H9 (cell line): ENCODE results near the gene FUCA1. TPM values are rescaled to one million over a fixed set of nuclear protein-coding genes. Genes with fewer than 3 reads are reported as not detected.

ENCODE experiments used
- DNase-seq: peaks from one replicate; pipeline ENCODE4 v3.0.0-alpha.2; 2017
- H2AFZ ChIP-seq: one replicate; pipeline ENCODE4 v1.6.1; 2013; ENCODE audit warnings: mild to moderate bottlenecking, low read length, control low read depth, moderate library complexity
- H2AK5ac ChIP-seq: 2 replicates; pipeline ENCODE4 v1.6.1; 2013; ENCODE audit warnings: low read length, control low read depth, mixed read lengths; ENCODE audit not compliant: insufficient read length
- H2BK120ac ChIP-seq: one replicate; pipeline ENCODE4 v1.6.1; 2013; ENCODE audit warnings: low read depth, mild to moderate bottlenecking, low read length, control low read depth, inconsistent platforms; ENCODE audit not compliant: poor library complexity, severe bottlenecking
- H2BK12ac ChIP-seq: 2 replicates; pipeline ENCODE4 v1.6.1; 2013; ENCODE audit warnings: low read length, control low read depth, mixed read lengths, low read depth; ENCODE audit not compliant: insufficient read length
- H2BK15ac ChIP-seq: 2 replicates; pipeline ENCODE4 v1.6.1; 2013; ENCODE audit warnings: low read depth, low read length, control low read depth
- H2BK20ac ChIP-seq: one replicate; pipeline ENCODE4 v1.6.1; 2013; ENCODE audit warnings: low read depth, mild to moderate bottlenecking, low read length, control low read depth, inconsistent platforms; ENCODE audit not compliant: poor library complexity, severe bottlenecking
- H2BK5ac ChIP-seq: 2 replicates; pipeline ENCODE4 v1.6.1; 2013; ENCODE audit warnings: low read length, control low read depth, mixed read lengths; ENCODE audit not compliant: insufficient read length
- H3K14ac ChIP-seq: 2 replicates; pipeline ENCODE4 v1.6.1; 2013; ENCODE audit warnings: low read length, control low read depth; ENCODE audit not compliant: insufficient read depth
- H3K18ac ChIP-seq: 2 replicates; pipeline ENCODE4 v1.6.1; 2013; ENCODE audit warnings: low read depth, mild to moderate bottlenecking, mixed read lengths, low read length, control low read depth; ENCODE audit not compliant: insufficient read length
- H3K23ac ChIP-seq: 2 replicates; pipeline ENCODE4 v1.6.1; 2013; ENCODE audit warnings: low read length, control low read depth, mixed read lengths, low read depth; ENCODE audit not compliant: insufficient read length
- H3K23me2 ChIP-seq: 2 replicates; pipeline ENCODE4 v1.6.1; 2013; ENCODE audit warnings: low read depth, mild to moderate bottlenecking, mixed read lengths, low read length, control low read depth; ENCODE audit not compliant: insufficient read length, poor library complexity, severe bottlenecking
- H3K27ac ChIP-seq: 2 replicates; pipeline ENCODE4 v1.5.1; 2013; ENCODE audit warnings: low read length, control low read depth, mixed read lengths, low read depth; ENCODE audit not compliant: insufficient read length
- H3K27me3 ChIP-seq: 2 replicates; pipeline ENCODE4 v1.6.1; 2013; ENCODE audit warnings: low read length, control low read depth, inconsistent platforms; ENCODE audit not compliant: insufficient read depth
- H3K4ac ChIP-seq: 2 replicates; pipeline ENCODE4 v1.6.1; 2013; ENCODE audit warnings: low read depth, mild to moderate bottlenecking, control low read depth, inconsistent platforms, low read length, moderate library complexity
- H3K4me1 ChIP-seq: 2 replicates; pipeline ENCODE4 v1.6.1; 2013; ENCODE audit warnings: low read length, control low read depth, inconsistent platforms; ENCODE audit not compliant: insufficient read depth
- H3K4me2 ChIP-seq: 2 replicates; pipeline ENCODE4 v1.6.1; 2013; ENCODE audit warnings: low read length, control low read depth, mixed read lengths; ENCODE audit not compliant: insufficient read length, insufficient read depth
- H3K56ac ChIP-seq: 2 replicates; pipeline ENCODE4 v1.6.1; 2013; ENCODE audit warnings: low read depth, mild to moderate bottlenecking, mixed read lengths, low read length, control low read depth; ENCODE audit not compliant: insufficient read length
- H3K79me1 ChIP-seq: 2 replicates; pipeline ENCODE4 v1.6.1; 2013; ENCODE audit warnings: low read depth, mild to moderate bottlenecking, moderate library complexity, low read length, control low read depth, inconsistent platforms; ENCODE audit not compliant: insufficient read depth, poor library complexity, severe bottlenecking
- H3K79me2 ChIP-seq: 2 replicates; pipeline ENCODE4 v1.6.1; 2013; ENCODE audit warnings: low read length, control low read depth, inconsistent platforms; ENCODE audit not compliant: insufficient read depth
- H3K9ac ChIP-seq: 2 replicates; pipeline ENCODE4 v1.6.1; 2013; ENCODE audit warnings: low read length, control low read depth, mixed read lengths; ENCODE audit not compliant: insufficient read length; ENCODE audit errors: extremely low read depth
- H3K9me3 ChIP-seq: one replicate; pipeline ENCODE4 v1.6.1; 2013; ENCODE audit warnings: low read depth, low read length, inconsistent platforms; ENCODE audit not compliant: control insufficient read depth
- H3T11ph ChIP-seq: one replicate; pipeline ENCODE4 v1.6.1; 2013; ENCODE audit warnings: mild to moderate bottlenecking, low read length, control low read depth, inconsistent platforms
- H4K20me1 ChIP-seq: one replicate; pipeline ENCODE4 v1.6.1; 2013; ENCODE audit not compliant: control insufficient read depth, insufficient read length, insufficient read depth
- H4K5ac ChIP-seq: 2 replicates; pipeline ENCODE4 v1.6.1; 2013; ENCODE audit warnings: low read depth, mild to moderate bottlenecking, mixed read lengths, low read length, control low read depth; ENCODE audit not compliant: insufficient read length
- H4K8ac ChIP-seq: replicated peaks from 2 replicates; pipeline ENCODE4 v1.6.1; 2013; ENCODE audit warnings: low read length, control low read depth, mixed read lengths, low read depth; ENCODE audit not compliant: insufficient read length
- H4K91ac ChIP-seq: 2 replicates; pipeline ENCODE4 v1.6.1; 2013; ENCODE audit warnings: low read depth, mild to moderate bottlenecking, moderate library complexity, mixed read lengths, low read length, control low read depth; ENCODE audit not compliant: insufficient read length
- H3K27ac Mint-ChIP-seq, 3 experiments: 2 replicates in 2 of 3; 3 replicates in 1 of 3; pipeline ENCODE4 v1.8.0; 2020 to 2021; ENCODE audit warnings: mixed read lengths in 3 of 3, mild to moderate bottlenecking in 1 of 3, moderate library complexity in 1 of 3
- H3K27me3 Mint-ChIP-seq: 2 replicates; pipeline ENCODE4 v1.8.0; 2021; ENCODE audit warnings: low read depth, mild to moderate bottlenecking, moderate library complexity, mixed read lengths
- H3K36me3 Mint-ChIP-seq, 3 experiments: 2 replicates in 2 of 3; 3 replicates in 1 of 3; pipeline ENCODE4 v1.8.0; 2020 to 2021; ENCODE audit warnings: low read depth in 3 of 3, mixed read lengths in 3 of 3; ENCODE audit not compliant: insufficient read depth in 1 of 3
- H3K4me1 Mint-ChIP-seq, 2 experiments: 2 replicates each; pipeline ENCODE4 v1.8.0; 2020; ENCODE audit warnings: mixed read lengths in 2 of 2
- H3K4me3 Mint-ChIP-seq, 2 experiments: 2 replicates in 1 of 2; 3 replicates in 1 of 2; pipeline ENCODE4 v1.8.0; 2020 to 2021; ENCODE audit warnings: mild to moderate bottlenecking in 2 of 2, mixed read lengths in 2 of 2, moderate library complexity in 1 of 2
- H3K9me3 Mint-ChIP-seq, 2 experiments: 2 replicates in 1 of 2; 3 replicates in 1 of 2; pipeline ENCODE4 v1.8.0; 2020; ENCODE audit warnings: mild to moderate bottlenecking in 2 of 2, mixed read lengths in 2 of 2, moderate library complexity in 1 of 2
- WGBS: extraction: QIAGEN DNeasy Blood & Tissue Kit; methylation state at CpG from one replicate; pipeline ENCODE4 v1.1.7; 2013; ENCODE audit warnings: missing lambda C conversion rate, low lambda C conversion rate, mixed read lengths; ENCODE audit not compliant: insufficient read length; ENCODE audit errors: extremely low coverage; 5-methylcytosine and 5-hydroxymethylcytosine counted together
- total RNA-seq: library from RNA; stranded (reverse); gene quantifications from 2 replicates; pipeline ENCODE4 v1.2.1, GENCODE V29; 2021
- TF ChIP-seq, protein P1 (sequence below): fragments of 200-600 bp; sonication (generic); conservative IDR thresholded peaks from 3 replicates; pipeline ENCODE4 v1.8.0; 2021; ENCODE audit warnings: antibody characterized with exemption, mild to moderate bottlenecking

The FUCA1 gene
- total RNA-seq, 1 experiment from 2014 or later: 9.1 TPM

DNA sequence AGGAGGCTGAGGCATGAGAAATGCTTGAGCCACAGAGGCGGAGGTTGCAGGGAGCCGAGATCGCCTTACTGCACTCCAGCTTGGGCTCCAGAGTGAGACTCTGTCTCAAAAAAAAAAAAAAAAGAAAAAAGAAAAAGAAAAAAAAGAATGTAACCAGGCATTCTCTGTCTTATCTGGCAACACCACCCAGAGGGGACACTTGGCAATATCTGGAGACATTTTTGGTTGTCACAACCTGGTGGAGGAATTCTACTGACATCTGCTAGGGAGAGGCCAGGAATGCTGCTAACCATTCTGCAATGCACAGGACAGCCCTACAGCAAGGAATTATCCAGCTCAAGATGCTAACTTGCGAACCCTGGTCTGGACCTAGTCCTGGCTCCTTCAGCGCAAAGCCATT, 47.4 kb upstream of the FUCA1 start:
- Histone ChIP-seq H3K9me3 (no peaks in the 10 kb centered on the region), H3K79me2 (no peaks in the 10 kb centered on the region), H3K4me2 (no peak overlapping the region), H3K23ac (no peak overlapping the region), H3K4ac (no peak overlapping the region), H4K20me1 (no peaks in the 10 kb centered on the region), H3K23me2 (no peaks in the 10 kb centered on the region), H3T11ph (no peak overlapping the region), H2BK20ac (no peak overlapping the region), H3K27ac (no peak overlapping the region), H3K14ac (no peak overlapping the region), H2BK120ac (no peak overlapping the region), H2BK12ac (no peak overlapping the region), H3K18ac (no peak overlapping the region), H4K91ac (no peak overlapping the region), H4K8ac (no peak overlapping the region), H4K5ac (no peak overlapping the region), H2AFZ (no peak overlapping the region), H3K4me1 (no peaks in the 10 kb centered on the region; the same call in 1 of the 2 replicates), H3K56ac (no peak overlapping the region), H3K79me1 (no peaks in the 10 kb centered on the region), H2BK5ac (no peak overlapping the region), H2AK5ac (no peak overlapping the region), H2BK15ac (no peak overlapping the region), H3K9ac (no peak overlapping the region), H3K27me3 (no peaks in the 10 kb centered on the region)
- H3K27ac Mint-ChIP-seq: no peak overlapping the region; a peak in 2 of 7 replicates
- no peak overlapping the region for H3K4me3 Mint-ChIP-seq
- no peak for DNase-seq
- TF ChIP-seq, protein P1, sequence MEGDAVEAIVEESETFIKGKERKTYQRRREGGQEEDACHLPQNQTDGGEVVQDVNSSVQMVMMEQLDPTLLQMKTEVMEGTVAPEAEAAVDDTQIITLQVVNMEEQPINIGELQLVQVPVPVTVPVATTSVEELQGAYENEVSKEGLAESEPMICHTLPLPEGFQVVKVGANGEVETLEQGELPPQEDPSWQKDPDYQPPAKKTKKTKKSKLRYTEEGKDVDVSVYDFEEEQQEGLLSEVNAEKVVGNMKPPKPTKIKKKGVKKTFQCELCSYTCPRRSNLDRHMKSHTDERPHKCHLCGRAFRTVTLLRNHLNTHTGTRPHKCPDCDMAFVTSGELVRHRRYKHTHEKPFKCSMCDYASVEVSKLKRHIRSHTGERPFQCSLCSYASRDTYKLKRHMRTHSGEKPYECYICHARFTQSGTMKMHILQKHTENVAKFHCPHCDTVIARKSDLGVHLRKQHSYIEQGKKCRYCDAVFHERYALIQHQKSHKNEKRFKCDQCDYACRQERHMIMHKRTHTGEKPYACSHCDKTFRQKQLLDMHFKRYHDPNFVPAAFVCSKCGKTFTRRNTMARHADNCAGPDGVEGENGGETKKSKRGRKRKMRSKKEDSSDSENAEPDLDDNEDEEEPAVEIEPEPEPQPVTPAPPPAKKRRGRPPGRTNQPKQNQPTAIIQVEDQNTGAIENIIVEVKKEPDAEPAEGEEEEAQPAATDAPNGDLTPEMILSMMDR: no peak
- H3K4me1 Mint-ChIP-seq: peaks cover 12 to 13% of the 10 kb centered on the region in 2 experiments
- WGBS: no CpG with 5 or more reads among the region's 5 CpGs
- H3K9me3 Mint-ChIP-seq: no peaks in the 10 kb centered on the region
- H3K27me3 Mint-ChIP-seq: peaks cover 2% of the 10 kb centered on the region
- no peaks in the 10 kb centered on the region for H3K36me3 Mint-ChIP-seq
